Activated CD4-positive, alpha-beta memory T cell treated with anti-CD3 and anti-CD28 coated beads, Interleukin-2, amount 10 ng/mL, durations not matched to agents 7 days and 5 days (primary cell): ENCODE data around the gene TRIM49C. TPM values are rescaled to one million over a fixed set of nuclear protein-coding genes. Genes with fewer than 3 reads are reported as not detected.
"Not testable (repeated sequence)": the region's sequence is repeated elsewhere in the genome, so short reads cannot be mapped to it uniquely, and the experiment has no call there.

ENCODE experiments used
- CTCF ChIA-PET: fragments of 350-600 bp; sonication (Branson Sonifier 250); formaldehyde crosslinking; loops from one replicate; lab custom pipeline; 2021; ENCODE audit warnings: antibody characterized with exemption, inconsistent platforms; lab: Charles Lee
- POLR2A ChIA-PET: fragments of 350-600 bp; sonication (Branson Sonifier 250); formaldehyde crosslinking; loops from one replicate; lab custom pipeline; 2021; ENCODE audit warnings: antibody characterized with exemption; lab: Charles Lee
- DNase-seq: peaks from one replicate; pipeline ENCODE4 v3.0.0-alpha.2; 2020
- H3K27ac Mint-ChIP-seq: one replicate; pipeline ENCODE4 v1.8.0; 2021; ENCODE audit warnings: mild to moderate bottlenecking, mixed read lengths
- H3K27me3 Mint-ChIP-seq: one replicate; pipeline ENCODE4 v1.8.0; 2021; ENCODE audit warnings: mixed read lengths
- H3K36me3 Mint-ChIP-seq: one replicate; pipeline ENCODE4 v1.8.0; 2021; ENCODE audit warnings: low read depth, mixed read lengths
- H3K4me1 Mint-ChIP-seq: one replicate; pipeline ENCODE4 v1.8.0; 2021; ENCODE audit warnings: mixed read lengths
- H3K4me3 Mint-ChIP-seq: one replicate; pipeline ENCODE4 v1.8.0; 2021; ENCODE audit warnings: mild to moderate bottlenecking, mixed read lengths
- H3K9me3 Mint-ChIP-seq: one replicate; pipeline ENCODE4 v1.8.0; 2021; ENCODE audit warnings: mixed read lengths
- total RNA-seq, 2 experiments: library from RNA; stranded (reverse); gene quantifications; one replicate each; pipeline ENCODE4 v1.2.3, GENCODE V29; 2021

TRIM49C gene, protein sequence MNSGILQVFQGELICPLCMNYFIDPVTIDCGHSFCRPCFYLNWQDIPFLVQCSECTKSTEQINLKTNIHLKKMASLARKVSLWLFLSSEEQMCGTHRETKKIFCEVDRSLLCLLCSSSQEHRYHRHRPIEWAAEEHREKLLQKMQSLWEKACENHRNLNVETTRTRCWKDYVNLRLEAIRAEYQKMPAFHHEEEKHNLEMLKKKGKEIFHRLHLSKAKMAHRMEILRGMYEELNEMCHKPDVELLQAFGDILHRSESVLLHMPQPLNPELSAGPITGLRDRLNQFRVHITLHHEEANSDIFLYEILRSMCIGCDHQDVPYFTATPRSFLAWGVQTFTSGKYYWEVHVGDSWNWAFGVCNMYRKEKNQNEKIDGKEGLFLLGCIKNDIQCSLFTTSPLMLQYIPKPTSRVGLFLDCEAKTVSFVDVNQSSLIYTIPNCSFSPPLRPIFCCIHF
- not detected for total RNA-seq

- POLR2A ChIA-PET, H3K4me3 Mint-ChIP-seq, H3K9me3 Mint-ChIP-seq, CTCF ChIA-PET, H3K27me3 Mint-ChIP-seq, H3K27ac Mint-ChIP-seq, H3K4me1 Mint-ChIP-seq, H3K36me3 Mint-ChIP-seq, DNase-seq: not testable (repeated sequence)
These were observed at the start of gene TRIM49C for GRCh38 chr11:90030806-90031205. Gene TRIM49C, plus strand, starts transcription at chr11:90031106. Its CDS starts 4,106 bp downstream, at chr11:90035212.

GRCh38 chr11:90024184-90024583 lies 6.7 kb upstream of the TRIM49C start:
- H3K9me3 Mint-ChIP-seq, POLR2A ChIA-PET, H3K27me3 Mint-ChIP-seq, DNase-seq, H3K36me3 Mint-ChIP-seq, H3K27ac Mint-ChIP-seq, H3K4me3 Mint-ChIP-seq, H3K4me1 Mint-ChIP-seq, CTCF ChIA-PET: not testable (repeated sequence)

DNA sequence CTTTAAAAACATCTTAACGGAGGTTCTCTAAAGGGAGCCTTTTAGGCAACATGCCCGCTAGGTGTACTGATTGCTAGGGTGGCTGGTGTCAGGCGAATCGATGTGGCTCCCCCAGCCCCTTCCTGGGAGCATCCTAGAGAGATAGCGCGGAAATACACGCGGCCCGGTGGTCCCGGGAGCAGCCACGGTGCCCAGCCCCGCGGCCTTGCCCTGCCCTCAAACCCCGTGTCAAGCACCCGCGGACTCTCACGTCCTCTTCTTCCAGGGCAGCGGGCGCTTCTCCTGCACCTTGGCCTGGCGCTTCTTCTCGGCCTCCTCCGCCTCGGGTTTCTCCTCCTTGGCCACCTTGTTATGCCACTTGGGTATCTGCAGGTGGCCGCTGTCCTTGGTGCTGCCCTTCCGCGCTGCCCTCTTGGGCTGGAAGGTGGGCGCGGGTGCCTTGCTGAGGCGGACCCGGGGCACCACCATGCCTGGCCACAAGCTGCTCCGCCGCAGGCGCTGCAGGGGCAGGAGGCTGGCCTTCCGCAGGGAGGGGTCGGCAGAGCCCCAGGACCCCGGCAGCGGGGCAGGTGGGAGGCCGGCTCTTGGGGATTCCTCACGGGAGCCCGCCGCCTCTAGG lies 20.8 kb downstream of the TRIM49C start:
- POLR2A ChIA-PET, H3K9me3 Mint-ChIP-seq, H3K27ac Mint-ChIP-seq, DNase-seq, H3K36me3 Mint-ChIP-seq, H3K4me1 Mint-ChIP-seq, H3K27me3 Mint-ChIP-seq, CTCF ChIA-PET, H3K4me3 Mint-ChIP-seq: not testable (repeated sequence)

DNA sequence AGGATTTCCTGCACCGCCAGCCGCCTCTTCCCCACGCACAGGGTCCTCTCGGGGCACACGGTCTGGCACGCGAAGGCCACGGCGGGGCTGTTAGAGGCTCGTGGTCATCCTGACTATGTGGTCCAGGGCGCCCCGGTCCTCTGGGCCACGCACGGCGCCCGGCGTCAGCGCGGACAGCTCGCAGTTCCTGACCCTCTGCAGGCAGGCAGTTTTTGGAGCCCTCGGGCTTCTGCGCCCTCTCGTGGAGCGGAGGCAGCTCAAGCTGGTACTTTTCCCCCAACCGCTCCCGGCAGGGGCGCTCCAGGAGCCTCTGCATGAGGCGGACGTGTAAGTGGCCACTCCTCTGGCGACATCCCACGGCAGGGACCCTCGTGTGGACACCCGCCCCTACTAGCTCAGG lies 21.4 kb downstream of the TRIM49C start:
- H3K27ac Mint-ChIP-seq, H3K27me3 Mint-ChIP-seq, H3K4me3 Mint-ChIP-seq, H3K36me3 Mint-ChIP-seq, POLR2A ChIA-PET, DNase-seq, CTCF ChIA-PET, H3K4me1 Mint-ChIP-seq, H3K9me3 Mint-ChIP-seq: not testable (repeated sequence)

GRCh38 chr11:90053545-90053944 lies 22.6 kb downstream of the TRIM49C start:
- H3K4me1 Mint-ChIP-seq, POLR2A ChIA-PET, DNase-seq, H3K9me3 Mint-ChIP-seq, H3K4me3 Mint-ChIP-seq, H3K36me3 Mint-ChIP-seq, H3K27me3 Mint-ChIP-seq, CTCF ChIA-PET, H3K27ac Mint-ChIP-seq: not testable (repeated sequence)

GRCh38 chr11:90085650-90086049 lies 54.7 kb downstream of the TRIM49C start, which contains the start of gene UBTFL1:
Gene UBTFL1, plus strand, starts transcription at chr11:90085950. Its CDS starts 0 bp downstream, at chr11:90085950.
- DNase-seq, H3K27me3 Mint-ChIP-seq, H3K4me1 Mint-ChIP-seq, H3K27ac Mint-ChIP-seq, H3K4me3 Mint-ChIP-seq, H3K36me3 Mint-ChIP-seq, POLR2A ChIA-PET, CTCF ChIA-PET, H3K9me3 Mint-ChIP-seq: not testable (repeated sequence)

DNA sequence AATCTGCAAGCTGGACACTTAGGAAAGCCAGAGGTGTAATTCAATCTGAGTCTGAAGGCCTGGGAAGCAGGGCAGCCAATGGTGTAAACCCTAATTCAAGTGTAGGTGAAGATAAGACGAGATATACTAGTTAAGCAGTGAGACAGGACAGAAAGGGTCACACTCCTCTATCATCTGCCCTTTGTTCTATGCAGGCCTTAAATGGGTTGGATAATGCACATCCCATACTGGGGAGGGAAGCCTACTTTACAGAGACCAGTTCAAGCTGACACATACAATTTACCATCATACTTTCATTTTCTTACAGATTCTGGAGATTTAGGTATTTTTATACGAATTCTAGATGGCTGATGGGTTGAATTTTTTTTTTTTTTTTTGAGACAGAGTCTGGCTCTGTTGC lies 57.8 kb downstream of the TRIM49C start:
- H3K27me3 Mint-ChIP-seq, DNase-seq, POLR2A ChIA-PET, H3K9me3 Mint-ChIP-seq, H3K4me1 Mint-ChIP-seq, H3K36me3 Mint-ChIP-seq, CTCF ChIA-PET, H3K4me3 Mint-ChIP-seq, H3K27ac Mint-ChIP-seq: not testable (repeated sequence)

Other genes starting within 250 kb of the TRIM49C start
- gene TRIM49, start 222.5 kb upstream of the TRIM49C start, total RNA-seq: not detected
- gene TRIM64B, start 152.6 kb upstream of the TRIM49C start, total RNA-seq: not detected
- gene TRIM49D1, start 108.9 kb upstream of the TRIM49C start, total RNA-seq: not detected
- gene TRIM49D2, start 107.0 kb upstream of the TRIM49C start, total RNA-seq: not detected
- gene TRIM64, start 65.1 kb upstream of the TRIM49C start, total RNA-seq: not detected
- not detected for gene UBTFL1, start 54.8 kb downstream of the TRIM49C start, total RNA-seq
- gene NAALAD2, start 103.6 kb downstream of the TRIM49C start, total RNA-seq: not detected
- gene CHORDC1, start 191.9 kb downstream of the TRIM49C start, total RNA-seq: 10 to 100 TPM; 47.1 to 50.7 TPM